Naive B cell (primary cell): ENCODE data around the gene ZNF740. TPM values are rescaled to one million over a fixed set of nuclear protein-coding genes. Genes with fewer than 3 reads are reported as not detected.

Source experiments
- polyA plus RNA-seq, 6 donors: library from polyadenylated mRNA; unstranded; fragments of 300-500 nt; fragmentation: Illumina TruSeq; gene quantifications; one replicate each; pipeline ENCODE4 v1.2.3, GENCODE V29; 2021; ENCODE audit warnings: low read depth in 6 of 6

The ZNF740 gene
- polyA plus RNA-seq, 6 donors from 2014 or later, result 1.8 to 6.0 (median 4.2) TPM

Other genes with a start within 250 kb of the ZNF740 start
- gene KRT18, start 231.6 kb upstream of the ZNF740 start, polyA plus RNA-seq, result 10 to 100 TPM in 1 of 6 donors, 1 to 10 TPM in 5; 4.9 to 10.0 (median 8.5) TPM
- gene EIF4B, start 174.3 kb upstream of the ZNF740 start, polyA plus RNA-seq, result 100 to 1,000 TPM in 2 of 6 donors, 10 to 100 TPM in 4; 69.1 to 104 (median 87.0) TPM
- gene TNS2, start 130.7 kb upstream of the ZNF740 start, polyA plus RNA-seq, result under 1 TPM in 5 of 6 donors, not detected in 1; 0.05 to 0.91 (median 0.47) TPM
- gene SPRYD3, start 101.3 kb upstream of the ZNF740 start, polyA plus RNA-seq, result 10 to 100 TPM; 12.8 to 31.1 (median 23.2) TPM
- not detected for gene IGFBP6, start 83.1 kb upstream of the ZNF740 start, polyA plus RNA-seq
- not detected for gene SOAT2, start 77.2 kb upstream of the ZNF740 start, polyA plus RNA-seq
- 1 to 10 TPM in 4 of 6 donors, under 1 TPM in 2; 0.19 to 1.8 (median 1.1) TPM for gene CSAD, start 203 bp downstream of the ZNF740 start, polyA plus RNA-seq
- 100 to 1,000 TPM in 1 of 6 donors, 10 to 100 TPM in 5; 63.2 to 174 (median 96.4) TPM for gene ITGB7, start 26.5 kb downstream of the ZNF740 start, polyA plus RNA-seq
- gene RARG, start 51.5 kb downstream of the ZNF740 start, polyA plus RNA-seq, result 1 to 10 TPM in 2 of 6 donors, under 1 TPM in 2, not detected in 2; 0.78 to 2.2 (median 1.3) TPM
- under 1 TPM in 3 of 6 donors, not detected in 3; 0.12 to 0.40 (median 0.23) TPM for gene ESPL1, start 87.6 kb downstream of the ZNF740 start, polyA plus RNA-seq
- 1,000 to 10,000 TPM; 1,564 to 1,943 (median 1,771) TPM for gene PFDN5, start 114.8 kb downstream of the ZNF740 start, polyA plus RNA-seq
- gene MYG1, start 119.0 kb downstream of the ZNF740 start, polyA plus RNA-seq, result 10 to 100 TPM; 52.3 to 94.2 (median 60.4) TPM
- 10 to 100 TPM; 34.9 to 49.9 (median 38.5) TPM for gene AAAS, start 140.9 kb downstream of the ZNF740 start, polyA plus RNA-seq
- under 1 TPM in 3 of 6 donors, not detected in 3; 0.17 to 0.33 (median 0.27) TPM for gene SP7, start 155.6 kb downstream of the ZNF740 start, polyA plus RNA-seq
- 10 to 100 TPM in 5 of 6 donors, 1 to 10 TPM in 1; 8.3 to 17.5 (median 12.7) TPM for gene SP1, start 199.5 kb downstream of the ZNF740 start, polyA plus RNA-seq
- gene AMHR2, start 243.1 kb downstream of the ZNF740 start, polyA plus RNA-seq, result not detected